Panc1 (cell line): ENCODE measurements around the gene GMPR2. TPM values are rescaled to one million over a fixed set of nuclear protein-coding genes. Genes with fewer than 3 reads are reported as not detected.

ENCODE experiments used
- ATAC-seq: fragments of 200-7000 bp; cut with Tn5 transposase; 2 replicates; pipeline ENCODE4 v1.9.1; 2020; ENCODE audit warnings: mild to moderate bottlenecking, moderate library complexity
- BruUV-seq: library from RNA; stranded (reverse); fragments of 400-500 nt; replicated peaks from 2 replicates; lab custom pipeline; 2021; lab: Mats Ljungman, UMichigan
- CTCF ChIA-PET: fragments of 300-600 bp; sonication (Branson Sonifier 250); formaldehyde crosslinking; loops from one replicate; lab custom pipeline; 2022; ENCODE audit warnings: antibody characterized with exemption; lab: Charles Lee
- POLR2A ChIA-PET: fragments of 300-600 bp; sonication (Branson Sonifier 250); formaldehyde crosslinking; loops from one replicate; lab custom pipeline; 2022; ENCODE audit warnings: antibody characterized with exemption; lab: Charles Lee
- DNase-seq: peaks from one replicate; pipeline ENCODE4 v3.0.0-alpha.2; 2010; ENCODE audit warnings: low read depth, low spot score
- H3K27ac ChIP-seq: 2 replicates; pipeline ENCODE4 v1.5.1; 2011; ENCODE audit warnings: mild to moderate bottlenecking, low read length, inconsistent platforms
- H3K27me3 ChIP-seq: fragments of 200-500 bp; sonication (Bioruptor generic); 2 replicates; pipeline ENCODE4 v1.6.0; 2014; ENCODE audit warnings: low read length, inconsistent platforms; ENCODE audit not compliant: control insufficient read depth, insufficient read depth
- H3K36me3 ChIP-seq: fragments of 200-500 bp; sonication (Bioruptor generic); 2 replicates; pipeline ENCODE4 v1.5.1; 2014; ENCODE audit warnings: inconsistent platforms, mild to moderate bottlenecking, low read length, moderate library complexity; ENCODE audit not compliant: control insufficient read depth, insufficient read depth
- H3K4me1 ChIP-seq: 2 replicates; pipeline ENCODE4 v1.5.1; 2011; ENCODE audit warnings: inconsistent platforms, mild to moderate bottlenecking, low read length, moderate library complexity; ENCODE audit not compliant: control insufficient read depth, insufficient read depth
- H3K4me3 ChIP-seq, 2 experiments: 2 replicates each; pipeline ENCODE4 v1.5.1; 2011 to 2012; ENCODE audit warnings: low read depth in 2 of 2, low read length in 2 of 2, mild to moderate bottlenecking in 2 of 2, inconsistent platforms in 1 of 2, moderate library complexity in 1 of 2
- H3K9me3 ChIP-seq: fragments of 200-500 bp; sonication (Bioruptor generic); 2 replicates; pipeline ENCODE4 v1.5.1; 2014; ENCODE audit warnings: low read depth, mild to moderate bottlenecking, inconsistent platforms, low read length, moderate library complexity; ENCODE audit not compliant: control insufficient read depth, insufficient read depth
- CTCF ChIP-seq: fragments of 450-650 bp; IDR thresholded peaks from 2 replicates; pipeline ENCODE4 v1.5.1; 2017; ENCODE audit warnings: mild to moderate bottlenecking
- POLR2AphosphoS5 ChIP-seq: IDR thresholded peaks from 2 replicates; pipeline ENCODE4 v1.6.1; 2012; ENCODE audit warnings: mild to moderate bottlenecking, low read depth, low read length, moderate library complexity
- SIN3A ChIP-seq: IDR thresholded peaks from 2 replicates; pipeline ENCODE4 v1.6.1; 2012; ENCODE audit warnings: low read depth, mild to moderate bottlenecking, low read length, moderate library complexity, borderline replicate concordance; ENCODE audit not compliant: insufficient read depth
- TCF7L2 ChIP-seq: IDR thresholded peaks from 2 replicates; pipeline ENCODE4 v1.6.1; 2011; ENCODE audit warnings: mild to moderate bottlenecking, low read depth, low read length, inconsistent platforms
- in situ Hi-C: cut with HindIII; loops from 2 replicates; pipeline ENCODE4 v1.10.0; 2016; ENCODE audit warnings: low sequenced_read_pairs, low pct_unique_long_range_greater_than_20kb
- intact Hi-C: fragments of 100-400 bp; cut with micrococcal nuclease; formaldehyde crosslinking; loops from one replicate; pipeline ENCODE4 v1.10.0; 2022; ENCODE audit not compliant: unreplicated experiment
- total RNA-seq: library from RNA; stranded (reverse); gene quantifications from one replicate; pipeline ENCODE4 v1.2.1, GENCODE V29; 2021; ENCODE audit not compliant: unreplicated experiment

GMPR2 gene
- total RNA-seq, 1 experiment from 2014 or later, result 45.9 TPM

- Histone ChIP-seq H3K27me3 (no peaks in the 10 kb centered on the region), H3K4me3 (no peak overlapping the region), H3K36me3 (no peaks in the 10 kb centered on the region), H3K27ac (no peak overlapping the region), H3K4me1 (no peaks in the 10 kb centered on the region), H3K9me3 (no peaks in the 10 kb centered on the region)
- in situ Hi-C loops, result no loop called here
- DNase-seq (no peak), ATAC-seq (no peak)
- intact Hi-C loops, result no loop called here
- TF ChIP-seq POLR2AphosphoS5, result no peak
- CTCF ChIA-PET, result no interaction called here
- POLR2A ChIA-PET, result no interaction called here
- no TSS peak for BruUV-seq
Measured at GRCh38 chr14:24280797-24281460, 48.2 kb downstream of the GMPR2 start.

GRCh38 chr14:24281636-24282035, 48.9 kb downstream of the GMPR2 start:
- DNase-seq, result no peak
- BruUV-seq, result no TSS peak
- Histone ChIP-seq H3K4me3 (no peak overlapping the region), H3K27me3 (no peaks in the 10 kb centered on the region), H3K36me3 (no peaks in the 10 kb centered on the region), H3K27ac (no peak overlapping the region), H3K9me3 (no peaks in the 10 kb centered on the region), H3K4me1 (no peaks in the 10 kb centered on the region)
- intact Hi-C loops (no loop called here), in situ Hi-C loops (no loop called here)
- CTCF ChIA-PET, result no interaction called here
- POLR2A ChIA-PET, result no interaction called here
- no peak for ATAC-seq
- no peak for TF ChIP-seq TCF7L2
- no peak for TF ChIP-seq CTCF

GRCh38 chr14:24282736-24283135, 50.0 kb downstream of the GMPR2 start:
- no peak overlapping the region for H3K27ac ChIP-seq

More at GRCh38 chr14:24282736-24283135, 50.0 kb downstream of the GMPR2 start:
- POLR2A ChIA-PET, result no interaction called here
- no TSS peak for BruUV-seq
- intact Hi-C loops (no loop called here), in situ Hi-C loops (no loop called here)
- Histone ChIP-seq H3K36me3 (no peaks in the 10 kb centered on the region), H3K9me3 (no peaks in the 10 kb centered on the region), H3K27me3 (no peaks in the 10 kb centered on the region), H3K4me1 (no peaks in the 10 kb centered on the region), H3K4me3 (no peak overlapping the region)
- TF ChIP-seq SIN3A (no peak), POLR2AphosphoS5 (no peak), CTCF (no peak), TCF7L2 (no peak)
- DNase-seq (no peak), ATAC-seq (no peak)
- CTCF ChIA-PET, result interaction anchor here (1.2 kb wide), 1 partner anchor 40 kb away, joined by 3 read pairs; the partner anchor contains the start of gene TINF2
